GOT3 (cell line): ENCODE measurements around the gene OXA1L.
"Not testable (repeated sequence)": the region's sequence is repeated elsewhere in the genome, so short reads cannot be mapped to it uniquely, and the experiment has no call there.

Experiments used
- DNase-seq: peaks from one replicate; lab custom pipeline; 2025; ENCODE audit warnings: mixed read lengths; lab: John Stamatoyannopoulos, UW

Gene OXA1L

DNA sequence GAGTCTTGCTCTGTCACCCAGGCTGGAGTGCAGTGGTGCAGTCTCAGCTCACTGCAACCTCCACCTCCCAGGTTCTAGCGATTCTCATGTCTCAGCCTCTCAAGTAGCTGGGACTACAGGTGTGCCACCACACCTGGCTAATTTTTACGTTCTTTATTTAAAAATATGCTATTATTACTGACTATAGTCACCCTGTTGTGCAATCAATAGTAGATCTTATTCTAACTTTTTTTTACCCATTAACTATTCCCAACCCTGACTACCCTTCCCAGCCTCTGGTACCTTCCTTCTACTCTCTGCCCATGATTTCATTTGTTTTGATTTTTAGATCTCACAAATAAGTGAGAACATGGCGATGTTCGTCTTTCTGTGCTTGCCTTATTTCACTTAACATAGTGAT lies 2.5 kb downstream of the OXA1L start:
- DNase-seq: no peak

DNA sequence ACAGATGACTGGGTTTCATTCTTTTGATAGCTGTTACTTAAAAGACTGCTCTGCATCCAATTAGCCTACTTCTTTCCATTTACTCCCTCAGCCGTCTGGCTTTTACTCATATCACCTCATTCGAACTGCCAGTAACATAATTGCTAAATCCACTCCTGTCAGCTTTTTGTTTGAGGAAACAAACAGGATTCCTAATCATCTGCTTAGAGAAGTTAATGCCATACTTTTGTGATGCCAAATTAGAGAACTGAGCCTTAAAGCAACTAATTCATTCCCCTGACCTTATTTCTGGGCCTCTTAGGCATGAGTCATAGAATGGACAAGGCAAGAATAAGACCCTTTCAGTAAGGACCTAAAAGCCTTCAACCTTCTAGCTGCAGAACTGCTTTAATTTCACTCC lies 2.9 kb downstream of the OXA1L start:
- DNase-seq: no peak

- no peak for DNase-seq
Observed at GRCh38 chr14:22770481-22771187, 4.1 kb downstream of the OXA1L start.

DNA sequence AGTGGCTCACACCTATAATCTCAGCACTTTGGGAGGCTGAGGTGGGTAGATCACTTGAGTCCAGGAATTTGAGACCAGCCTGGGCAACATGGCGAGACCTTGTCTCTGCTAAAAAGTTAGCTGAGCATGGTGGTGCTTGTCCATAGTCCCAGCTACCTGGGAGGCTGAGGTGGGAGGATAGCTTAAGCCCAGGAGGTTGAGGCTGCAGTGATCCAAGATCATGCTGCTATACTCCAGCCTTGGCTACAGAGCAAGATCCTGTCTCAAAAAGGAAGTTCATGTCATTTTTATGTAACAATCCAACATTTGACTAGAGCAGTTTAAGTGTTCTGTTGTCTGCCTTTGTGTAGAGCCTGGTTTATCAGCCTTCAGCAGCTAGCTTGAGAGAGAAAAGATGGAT lies 6.2 kb downstream of the OXA1L start:
- DNase-seq: no peak

DNA sequence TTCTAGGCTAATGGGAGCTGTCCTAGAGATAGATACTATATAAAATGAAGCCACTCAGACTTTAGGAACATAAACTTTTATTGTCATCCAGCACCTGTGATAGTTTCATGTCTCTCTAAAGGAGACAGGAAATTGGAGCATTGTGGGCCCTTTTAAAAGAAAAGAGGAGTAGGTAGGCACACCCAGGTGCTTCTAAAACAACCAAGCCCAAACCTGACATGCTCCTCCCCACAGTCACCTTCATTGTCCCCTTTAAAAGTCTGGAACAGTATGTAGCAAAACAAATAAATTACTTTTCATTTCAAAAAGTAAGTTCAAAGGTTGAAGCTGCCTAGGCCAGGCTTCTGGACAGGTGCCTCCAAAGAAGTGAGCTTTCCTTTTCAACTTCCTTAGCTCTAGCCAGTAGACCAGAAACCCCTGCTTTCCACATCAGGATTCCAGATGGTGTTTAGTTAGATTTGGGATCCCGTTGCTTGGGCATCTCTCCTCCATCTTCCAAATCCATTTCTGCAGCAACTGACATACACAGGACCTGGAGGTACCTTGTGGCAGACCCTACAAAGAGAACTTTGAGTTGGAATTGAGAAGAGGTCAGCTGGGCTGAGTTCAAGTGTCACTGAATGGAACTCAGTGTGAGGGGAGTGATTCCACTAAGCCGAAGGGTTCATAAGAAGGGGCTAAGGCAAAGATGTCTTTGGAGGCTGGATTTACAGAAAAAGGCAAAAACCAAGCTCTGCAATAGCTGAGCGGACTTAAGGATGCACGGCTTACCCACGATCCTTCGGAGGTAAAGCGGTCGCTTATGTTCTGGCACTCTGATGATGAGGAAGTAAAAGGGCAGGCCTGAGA lies 6.9 kb downstream of the OXA1L start:
- DNase-seq: no peak

DNA sequence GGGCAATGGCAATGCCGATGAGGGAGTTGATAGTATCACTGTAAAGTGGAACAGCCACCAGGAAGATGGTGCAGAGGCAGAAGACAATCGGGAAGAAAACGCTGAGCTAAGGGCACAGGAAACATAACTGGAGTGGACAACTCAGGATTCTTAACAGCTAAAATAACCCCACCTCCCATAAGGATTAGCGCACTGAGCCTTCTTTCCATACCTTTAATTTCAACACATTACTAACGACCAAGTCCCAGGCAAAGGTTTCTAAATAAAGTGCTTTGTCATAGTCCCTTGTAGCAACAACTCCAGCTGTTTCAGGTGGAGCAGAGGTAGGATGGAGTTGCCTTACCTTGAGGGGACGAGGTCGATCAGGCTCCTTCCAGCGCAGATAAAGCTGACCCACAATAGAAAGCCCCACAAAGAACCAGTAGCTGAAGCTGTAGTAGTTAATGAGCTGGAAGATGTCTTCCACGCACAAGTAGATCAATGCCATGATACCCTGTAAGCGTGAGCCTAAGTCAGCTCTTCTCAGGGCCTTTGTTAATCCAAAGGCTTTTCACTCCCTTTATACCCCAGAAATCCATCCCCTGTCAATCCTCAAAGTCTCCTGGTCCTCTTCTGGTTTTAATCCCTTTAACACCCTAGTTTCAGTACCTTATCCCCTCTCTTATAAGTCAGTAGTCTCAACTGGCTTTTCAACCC lies 7.7 kb downstream of the OXA1L start:
- no peak for DNase-seq

DNA sequence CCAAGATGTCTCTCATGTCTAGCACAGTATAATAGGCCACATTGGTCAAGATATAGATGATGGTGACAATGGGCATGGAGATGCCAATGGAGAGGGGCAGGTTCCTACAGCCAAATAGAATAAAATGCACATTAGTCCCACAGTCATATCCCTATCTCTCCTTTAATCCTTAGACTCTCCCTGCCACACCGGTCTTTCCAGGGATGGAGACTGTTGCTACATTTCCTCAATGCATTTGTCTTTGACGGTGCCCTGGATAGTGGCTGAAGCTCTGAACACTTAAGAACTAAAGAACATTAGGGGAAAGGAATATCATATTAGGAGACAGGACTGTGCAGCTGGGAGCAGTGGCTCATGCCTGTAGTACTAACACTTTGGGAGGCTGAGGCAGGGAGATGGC lies 9.7 kb downstream of the OXA1L start:
- DNase-seq: no peak

- DNase-seq: not testable (repeated sequence)
Observed at GRCh38 chr14:22776849-22777248, 10.4 kb downstream of the OXA1L start.

DNA sequence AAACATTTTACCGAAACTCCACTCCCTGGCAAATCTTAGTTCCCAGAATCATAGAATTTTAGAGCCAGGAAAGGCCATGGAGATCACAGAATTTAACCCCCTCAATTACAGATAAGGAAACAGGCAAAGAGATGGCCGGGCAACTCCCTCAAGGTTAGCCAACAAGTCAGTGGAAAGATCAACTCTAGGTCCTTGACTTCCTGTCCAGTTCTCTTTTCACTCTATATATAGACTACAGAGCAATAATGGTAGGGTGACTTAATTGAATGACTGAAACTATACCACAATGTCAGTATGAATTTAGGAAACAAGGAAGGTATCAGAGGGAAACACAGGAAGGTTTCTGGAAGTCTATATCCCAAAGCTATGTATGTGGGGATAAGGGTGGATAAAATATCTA lies 11.6 kb downstream of the OXA1L start:
- DNase-seq: no peak

GRCh38 chr14:22780105-22780679 lies 13.7 kb downstream of the OXA1L start:
- DNase-seq: no peak

GRCh38 chr14:22780941-22781300 lies 14.4 kb downstream of the OXA1L start:
- no peak for DNase-seq

GRCh38 chr14:22781301-22781991 lies 15.0 kb downstream of the OXA1L start:
- no peak for DNase-seq

DNA sequence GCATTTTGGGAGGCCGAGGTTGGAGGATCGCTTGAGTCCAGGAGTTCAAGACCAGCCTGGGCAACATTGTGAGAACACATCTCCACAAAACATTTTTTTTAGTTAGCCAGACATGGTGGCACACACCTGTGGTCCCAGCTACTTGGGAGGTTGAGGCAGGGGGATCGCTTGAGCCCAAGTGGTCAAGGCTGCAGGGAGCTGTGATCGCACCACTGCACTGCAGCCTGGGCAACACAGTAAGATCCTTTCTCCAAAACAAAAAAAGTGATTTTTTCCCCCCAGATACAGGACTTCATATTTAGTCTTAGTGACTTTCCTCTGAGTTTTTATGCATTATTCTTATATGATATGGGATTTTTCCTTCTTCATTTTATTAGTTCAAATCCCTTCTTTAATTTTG lies 20.2 kb downstream of the OXA1L start:
- no peak for DNase-seq

DNA sequence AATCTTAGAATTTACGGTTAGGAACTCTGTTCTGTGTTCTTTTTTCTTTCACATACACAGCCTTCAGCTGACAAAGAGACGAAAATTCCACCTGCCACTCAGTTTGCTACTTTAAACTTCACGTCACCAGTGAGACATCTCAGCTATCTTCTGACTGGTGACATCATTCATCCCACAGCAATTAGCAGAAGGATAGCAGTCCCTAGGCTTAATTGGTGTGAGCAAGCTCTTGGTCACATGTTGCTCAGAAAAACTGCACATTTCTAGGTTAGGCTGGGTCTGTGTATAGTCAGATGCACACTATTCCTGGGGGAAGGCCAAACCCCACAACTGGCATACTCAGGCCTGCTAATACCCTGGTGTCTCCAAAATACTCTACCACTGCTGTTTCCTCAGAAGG lies 24.8 kb downstream of the OXA1L start:
- no peak for DNase-seq

GRCh38 chr14:22792158-22792557 lies 25.7 kb downstream of the OXA1L start:
- no peak for DNase-seq

GRCh38 chr14:22793550-22793949 lies 27.1 kb downstream of the OXA1L start:
- DNase-seq: not testable (repeated sequence)

DNA sequence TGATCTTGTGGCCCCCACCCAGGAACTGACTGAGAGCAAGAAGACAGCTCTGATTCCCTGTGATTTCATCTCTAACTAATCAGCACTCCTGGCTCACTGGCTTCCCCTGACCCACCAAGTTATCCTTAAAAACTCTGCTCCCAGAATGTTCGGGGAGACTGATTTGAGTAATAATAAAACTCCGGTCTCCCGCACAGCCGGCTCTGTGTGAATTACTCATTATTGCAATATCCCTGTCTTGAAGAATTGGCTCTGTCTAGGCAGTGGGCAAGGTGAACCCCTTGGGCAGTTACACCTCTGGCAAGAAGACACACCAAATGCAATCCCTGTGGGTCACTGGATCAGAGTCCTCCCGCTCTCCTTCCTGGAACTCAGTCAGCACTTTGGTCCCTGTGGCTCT lies 27.5 kb downstream of the OXA1L start:
- DNase-seq: no peak

DNA sequence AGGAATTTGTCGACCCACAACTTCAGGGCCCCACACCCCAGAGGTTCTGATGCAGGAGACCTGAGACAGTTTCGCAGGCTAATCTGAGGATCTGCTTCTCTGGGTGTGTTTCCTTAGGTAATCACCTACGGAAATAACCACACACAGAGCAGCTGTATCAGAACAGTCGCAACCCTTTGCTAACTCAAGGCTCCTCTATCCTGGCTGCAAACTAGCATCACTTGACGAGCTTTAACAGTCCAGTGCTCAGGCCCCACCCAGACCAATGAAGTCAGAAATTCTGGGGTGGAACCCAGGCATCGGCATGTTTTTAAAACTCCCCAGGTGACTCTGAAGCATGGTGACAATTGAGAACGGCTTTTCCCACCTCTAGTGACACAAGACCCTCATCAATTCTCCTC lies 28.1 kb downstream of the OXA1L start:
- DNase-seq: no peak

DNA sequence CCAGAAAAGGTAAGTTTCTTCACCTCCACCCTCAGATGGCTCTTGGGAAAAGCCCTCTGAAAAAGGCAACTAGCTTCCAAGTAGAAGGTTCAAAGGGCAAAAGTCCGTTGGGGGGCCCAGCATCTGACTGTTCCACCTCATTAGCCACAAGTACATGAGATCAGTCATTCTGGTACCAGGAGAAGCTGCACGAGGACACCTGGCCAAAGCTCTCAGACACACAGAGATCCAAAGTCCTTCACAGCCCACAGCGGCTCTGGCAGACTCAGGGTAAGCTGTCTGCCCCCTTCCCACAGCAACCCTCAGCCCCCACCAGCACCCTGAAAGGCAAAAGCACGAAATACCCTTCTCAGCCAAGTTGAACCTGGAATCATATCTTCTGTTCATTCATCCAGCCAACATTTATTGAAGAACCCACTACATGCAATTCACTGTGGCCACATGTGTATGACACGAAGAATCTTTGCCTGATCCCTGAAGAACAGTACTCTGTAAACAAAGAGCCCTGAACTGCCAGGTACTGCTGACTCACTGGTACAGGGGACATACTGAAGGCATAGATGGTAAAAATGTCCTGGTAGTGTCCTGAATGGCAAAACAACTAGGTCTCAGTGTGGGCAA lies 29.7 kb downstream of the OXA1L start:
- DNase-seq: no peak

GRCh38 chr14:22797017-22797917 lies 30.8 kb downstream of the OXA1L start:
- DNase-seq: no peak
